Stimulated activated CD4-positive, alpha-beta T cell treated with anti-CD3 and anti-CD28 coated beads, Interleukin-15, amount 100 ng/mL, for 1 hour (primary cell): ENCODE measurements around the gene MOB2.
"Not testable (repeated sequence)": the region's sequence is repeated elsewhere in the genome, so short reads cannot be mapped to it uniquely, and the experiment has no call there.

ENCODE experiments used
- DNase-seq, 2 donors: peaks; one replicate each; pipeline ENCODE4 v3.0.0-alpha.2; 2020; ENCODE audit warnings: low read depth in 1 of 2, low spot score in 1 of 2

MOB2 gene

GRCh38 chr11:1518301-1518700 is 31.7 kb upstream of the MOB2 start:
- no peak for DNase-seq

DNA sequence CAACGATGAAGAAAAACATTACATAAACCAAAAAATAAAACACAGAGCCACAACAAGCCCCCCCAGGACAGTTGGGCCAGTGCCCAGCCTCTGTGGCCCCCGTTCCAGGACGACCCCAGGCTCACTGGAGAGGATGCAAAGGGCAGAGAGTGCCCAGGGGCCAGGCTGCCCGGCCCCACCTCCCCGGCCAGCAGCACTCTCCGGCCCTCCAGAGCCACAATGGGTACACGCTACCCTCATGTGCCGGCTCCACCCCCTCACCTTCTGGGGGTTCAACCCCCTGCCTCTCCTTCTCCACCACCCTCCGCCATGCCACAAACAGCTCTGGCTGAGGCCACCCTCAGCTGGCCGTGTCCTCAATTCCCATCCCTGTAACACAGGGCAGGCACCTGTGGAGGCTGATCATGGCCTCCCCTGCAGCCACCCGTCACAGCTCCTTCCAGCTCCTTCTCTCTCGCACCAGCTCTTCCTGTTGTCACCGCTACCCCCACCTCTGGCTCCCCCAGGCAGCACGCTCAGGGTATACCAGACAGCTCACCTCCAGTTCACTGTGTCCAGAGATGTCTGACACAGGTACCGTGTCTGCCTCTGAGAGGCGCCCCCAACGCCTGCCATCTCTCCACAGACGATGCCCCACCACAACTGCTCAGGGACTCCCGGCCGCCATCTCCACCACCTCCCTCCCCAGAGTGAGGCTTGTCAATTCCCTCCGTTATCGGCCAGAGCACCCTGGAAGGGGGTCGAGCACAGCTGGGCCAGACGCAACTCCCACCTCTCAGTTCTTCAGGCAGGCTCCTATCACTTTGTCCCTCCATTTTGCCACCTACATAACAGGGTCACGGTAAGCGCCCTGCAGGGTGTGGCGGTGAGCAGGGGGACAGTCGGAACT is 30.8 kb upstream of the MOB2 start:
- no peak for DNase-seq

- DNase-seq = no peak
These were observed 29.9 kb upstream of the MOB2 start for GRCh38 chr11:1516273-1517067.

DNA sequence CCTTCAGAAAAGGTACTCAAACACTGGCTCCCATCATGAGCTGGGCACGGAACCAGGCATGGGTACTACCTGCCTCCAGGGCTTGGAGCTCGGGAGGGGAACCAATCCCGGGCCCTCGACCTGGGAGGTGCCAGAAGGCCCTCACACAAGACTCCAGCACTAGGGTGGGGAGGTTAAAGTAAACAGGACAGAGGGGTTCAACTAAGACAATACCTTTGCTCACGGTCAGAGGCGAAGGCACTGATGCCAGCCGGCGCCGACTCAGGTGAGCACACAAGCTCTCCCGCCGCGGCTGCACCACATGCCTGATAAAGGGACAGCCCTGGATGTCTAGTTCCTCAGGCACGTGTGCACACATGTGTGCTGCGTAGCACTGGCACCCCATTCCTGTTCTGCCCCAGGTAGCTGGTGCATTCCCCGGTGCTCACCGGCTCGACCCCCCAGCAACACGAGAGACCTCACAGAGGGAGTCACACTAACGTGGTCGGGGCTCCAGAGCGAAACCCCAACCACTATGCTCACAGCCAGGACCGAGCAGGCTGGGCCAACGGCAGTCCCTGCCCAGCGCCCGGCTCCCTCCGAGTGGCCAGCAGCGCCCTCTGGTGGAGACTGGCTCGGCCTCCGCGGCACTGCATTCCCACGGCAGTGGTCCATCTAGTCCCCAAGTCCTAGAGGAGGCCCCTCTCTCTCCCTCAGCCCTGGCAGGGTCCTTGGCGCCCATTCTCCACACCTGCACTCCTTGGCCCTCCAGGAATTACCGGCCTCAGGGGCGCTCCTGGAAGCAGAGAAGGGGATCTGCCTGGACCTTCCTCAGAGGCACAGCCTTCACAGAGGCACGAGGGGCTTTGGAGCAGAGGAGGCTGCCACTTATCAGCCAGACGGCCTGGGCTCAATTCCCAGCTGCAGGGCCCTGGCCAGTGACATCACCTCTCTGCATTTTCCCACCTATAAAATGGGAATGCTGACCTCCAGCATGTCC is 28.8 kb upstream of the MOB2 start:
- DNase-seq = peak; percentile 53 to 71

DNA sequence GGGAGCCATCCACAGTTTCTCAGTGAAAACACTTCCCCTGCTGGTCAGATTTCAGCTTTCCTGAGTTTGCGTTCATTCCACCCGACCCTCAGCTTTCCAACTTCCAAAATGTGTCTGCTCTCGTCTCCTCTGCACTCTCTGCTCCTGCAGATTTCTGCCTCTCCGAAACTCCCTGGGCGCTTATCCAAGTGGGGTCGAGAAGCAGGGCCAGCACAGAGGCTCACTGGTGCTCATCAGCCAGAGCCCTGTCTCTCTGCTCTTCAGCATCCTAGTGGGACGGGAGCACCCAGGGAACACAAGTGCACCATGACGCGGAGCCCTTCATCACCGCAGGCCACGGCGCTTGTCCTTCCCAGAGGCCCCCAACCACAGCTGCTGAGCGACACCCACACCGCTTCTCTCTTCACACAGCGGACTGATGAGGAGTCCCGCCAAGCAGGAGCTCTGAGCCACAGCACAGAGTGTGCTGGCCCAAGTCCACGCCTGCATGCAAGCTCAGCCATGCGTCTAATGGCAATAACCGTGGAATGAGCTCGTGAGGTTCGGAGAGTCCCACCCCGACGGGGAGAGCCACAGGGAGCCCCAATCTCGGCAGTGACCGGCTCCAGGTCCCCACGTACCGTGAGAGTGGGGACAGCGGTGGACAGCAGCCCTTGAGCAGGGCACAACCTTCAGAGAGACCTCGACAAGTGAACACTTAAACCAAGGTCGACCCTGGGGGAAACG is 27.9 kb upstream of the MOB2 start:
- DNase-seq = no peak

DNA sequence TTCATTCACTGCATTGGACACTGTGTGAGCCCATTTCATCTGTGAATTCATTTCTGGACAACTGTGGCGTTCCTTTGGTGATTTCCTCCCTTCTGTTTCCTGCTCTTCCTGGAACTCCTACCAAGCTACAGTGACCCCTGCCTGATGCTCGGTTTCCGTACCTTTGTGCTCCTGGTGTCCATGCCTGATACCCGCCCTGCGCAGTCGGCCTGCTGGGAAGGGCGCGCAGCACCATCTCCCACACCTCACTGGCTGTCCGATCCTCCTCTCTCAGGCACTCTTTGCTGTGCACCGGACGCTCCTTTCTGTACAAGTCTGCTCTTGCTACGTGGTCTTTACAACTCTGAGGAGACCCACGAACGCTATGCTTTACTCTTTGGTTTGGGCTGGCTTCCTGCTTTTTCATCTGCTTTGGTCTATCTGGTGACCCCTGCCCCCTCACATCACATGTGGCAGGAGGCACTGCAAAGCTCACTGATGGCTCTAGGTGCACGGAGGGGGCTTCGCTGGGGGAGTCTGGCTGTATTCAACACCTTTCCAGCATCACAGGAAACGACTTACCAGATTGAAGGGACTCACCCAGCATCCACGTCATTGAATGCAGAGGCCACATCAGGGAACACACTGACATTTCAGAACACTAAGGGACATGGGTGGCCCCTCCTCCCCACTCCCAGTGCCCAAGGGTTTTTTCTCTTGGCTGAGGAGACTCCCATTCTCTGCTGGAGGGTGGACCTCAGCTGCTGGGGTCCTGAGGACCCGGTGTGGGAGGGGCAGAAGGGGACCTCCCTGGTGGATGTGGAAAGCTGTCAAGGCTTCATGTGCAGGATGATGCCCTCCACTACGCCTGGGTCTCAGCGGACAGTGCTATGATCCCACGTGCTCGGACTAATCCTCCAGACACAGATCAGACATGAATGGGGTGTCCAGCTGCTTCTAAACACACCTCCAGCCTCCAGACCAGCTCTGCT is 27.0 kb upstream of the MOB2 start:
- DNase-seq = no peak

GRCh38 chr11:1512531-1513258 is 26.1 kb upstream of the MOB2 start:
- not testable (repeated sequence) for DNase-seq

GRCh38 chr11:1511937-1512496 is 25.4 kb upstream of the MOB2 start:
- DNase-seq = no peak

DNA sequence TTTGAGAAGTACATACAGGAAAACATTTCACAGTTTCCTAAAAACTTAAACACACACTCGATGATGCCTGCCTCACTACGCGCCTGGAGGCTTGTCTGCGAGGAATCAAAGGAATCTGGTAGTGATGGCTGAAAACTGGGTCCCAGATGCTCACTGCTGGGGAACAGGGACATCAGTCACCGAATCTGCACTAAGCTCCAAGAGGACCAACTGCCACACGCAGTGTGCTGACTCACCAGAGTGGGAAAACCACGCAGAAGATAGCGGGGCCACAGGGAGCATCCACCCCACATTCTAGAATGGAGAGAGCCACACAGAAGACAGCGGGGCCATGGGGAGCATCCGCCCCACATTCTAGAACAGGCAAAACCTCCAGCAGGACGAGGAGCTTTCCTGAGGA is 24.3 kb upstream of the MOB2 start:
- no peak for DNase-seq

- not testable (repeated sequence) for DNase-seq
These were observed 23.8 kb upstream of the MOB2 start for GRCh38 chr11:1510351-1510750.

- no peak for DNase-seq
These were observed 23.2 kb upstream of the MOB2 start for GRCh38 chr11:1509626-1510255.

- DNase-seq = no peak
These were observed 22.4 kb upstream of the MOB2 start for GRCh38 chr11:1508986-1509385.

DNA sequence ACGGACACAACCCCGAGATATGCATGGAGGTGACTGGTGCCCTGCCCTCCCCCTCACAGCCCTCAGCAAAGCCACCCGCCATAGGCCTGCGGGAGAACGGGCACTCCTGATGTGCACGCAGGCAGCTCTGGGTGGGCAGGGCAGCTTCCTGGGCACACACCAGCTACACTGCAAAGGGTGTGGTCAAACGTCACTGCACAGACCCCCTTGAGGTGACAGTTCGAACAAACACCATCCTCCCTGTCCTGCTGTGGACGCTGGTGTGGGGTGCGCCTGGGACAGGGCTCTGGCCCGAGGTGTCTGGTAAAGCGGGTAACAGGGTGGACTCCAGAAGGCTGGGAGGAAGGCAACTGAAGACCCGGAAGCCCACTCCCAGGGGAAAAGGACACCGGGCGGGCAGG is 21.9 kb upstream of the MOB2 start:
- DNase-seq = no peak

- DNase-seq = no peak
These were observed 21.0 kb upstream of the MOB2 start for GRCh38 chr11:1507381-1508140.

DNA sequence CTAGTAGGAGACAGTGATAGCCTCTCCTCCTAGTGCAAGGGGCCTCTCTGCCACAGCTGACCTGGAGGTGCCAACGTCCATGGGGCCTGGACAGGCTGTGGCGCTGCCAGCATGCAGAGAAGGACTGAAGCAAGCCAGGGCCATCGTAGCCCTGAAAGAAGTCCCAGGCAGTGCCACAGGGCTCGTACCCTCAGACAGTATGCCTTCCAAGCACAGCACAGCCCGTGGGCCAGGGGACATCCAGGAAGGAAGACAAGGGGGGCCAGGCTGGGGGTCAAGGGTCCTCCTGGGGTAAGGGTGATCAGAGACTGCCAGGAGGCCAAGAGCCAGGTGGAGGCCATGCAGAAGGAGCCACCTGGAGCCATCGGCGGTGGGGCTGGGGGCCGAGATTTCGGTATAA is 20.4 kb upstream of the MOB2 start:
- DNase-seq = no peak

GRCh38 chr11:1505480-1505879 is 18.9 kb upstream of the MOB2 start:
- no peak for DNase-seq
